Myocyte (in vitro differentiated cells): ENCODE data around the gene FGF7. TPM values are rescaled to one million over a fixed set of nuclear protein-coding genes. Genes with fewer than 3 reads are reported as not detected.
"Not testable (repeated sequence)": the region's sequence is repeated elsewhere in the genome, so short reads cannot be mapped to it uniquely, and the experiment has no call there.

ENCODE experiments used
- DNase-seq: peaks from one replicate; pipeline ENCODE4 v3.0.0-alpha.2; 2012; ENCODE audit warnings: low read depth
- total RNA-seq: library from RNA; depleted of rRNA; stranded (reverse); fragments of >200 nt; gene quantifications from 2 replicates; pipeline ENCODE4 v1.2.3, GENCODE V29; 2014

FGF7 gene
- total RNA-seq, 1 donor from 2014 or later: 69.2 TPM

DNA sequence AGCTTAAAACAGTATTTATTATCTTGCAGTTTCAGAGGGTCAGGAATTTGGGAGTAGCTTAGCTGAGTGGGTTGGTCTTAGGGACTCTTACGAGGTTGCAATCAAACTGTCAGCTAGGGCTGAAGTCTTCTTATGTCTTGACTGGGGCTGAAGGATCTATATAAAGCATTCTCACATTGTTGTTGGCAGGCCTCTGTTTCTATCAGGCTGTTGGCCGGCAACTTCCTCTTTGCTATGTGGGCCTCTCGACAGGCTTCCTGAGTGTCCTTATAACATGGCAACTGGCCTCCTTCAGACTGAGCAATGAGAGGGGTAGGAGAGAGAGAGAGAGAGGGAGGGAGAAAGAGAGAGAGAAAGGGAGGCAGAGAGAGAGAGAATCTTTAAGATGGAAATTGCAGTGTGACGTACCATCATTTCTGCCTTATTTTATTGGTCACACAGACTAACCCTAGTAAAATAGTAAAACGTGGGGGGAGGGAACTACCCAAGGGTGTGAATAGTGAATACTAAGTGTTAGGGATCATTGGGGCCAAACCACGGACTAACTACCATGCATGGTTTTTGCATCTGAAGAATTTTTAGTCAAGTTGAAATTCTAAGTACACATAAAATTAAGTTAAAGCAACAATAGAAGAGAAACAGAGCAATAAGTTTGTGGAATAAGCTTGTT is 16.1 kb downstream of the FGF7 start:
- no peak for DNase-seq

DNA sequence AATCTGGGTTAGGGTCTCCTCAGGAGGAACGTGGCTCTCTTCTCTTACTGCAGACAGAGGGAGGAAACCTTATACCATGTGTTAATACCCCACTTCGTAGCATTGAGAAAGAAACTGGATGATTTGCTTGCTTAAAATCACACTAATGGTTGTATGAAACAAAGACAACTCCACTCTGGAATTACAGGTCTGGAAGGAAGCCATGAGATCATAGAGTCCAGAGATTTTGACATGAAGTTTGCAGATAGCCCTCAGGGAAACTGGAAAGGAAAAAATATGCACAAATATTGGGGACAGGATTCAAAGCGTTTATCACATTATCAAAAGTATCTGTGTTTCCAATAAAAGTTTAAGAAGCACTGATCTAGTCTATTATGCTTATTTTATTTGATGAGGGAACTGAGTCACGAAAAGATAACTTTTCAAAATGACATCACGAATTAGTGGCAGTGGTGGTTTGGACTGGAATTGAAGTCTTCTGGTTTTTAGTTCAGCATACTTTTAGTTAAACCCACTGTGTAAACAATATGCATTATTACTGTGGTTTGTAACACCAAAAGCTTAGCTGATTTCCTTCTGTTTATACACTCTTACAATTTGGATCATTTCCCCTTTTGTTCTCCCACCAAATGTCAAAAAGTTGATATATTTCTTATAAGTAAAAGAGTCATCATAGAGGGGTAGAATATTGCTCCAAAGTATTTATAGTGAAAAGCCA is 16.8 kb downstream of the FGF7 start:
- no peak for DNase-seq

DNA sequence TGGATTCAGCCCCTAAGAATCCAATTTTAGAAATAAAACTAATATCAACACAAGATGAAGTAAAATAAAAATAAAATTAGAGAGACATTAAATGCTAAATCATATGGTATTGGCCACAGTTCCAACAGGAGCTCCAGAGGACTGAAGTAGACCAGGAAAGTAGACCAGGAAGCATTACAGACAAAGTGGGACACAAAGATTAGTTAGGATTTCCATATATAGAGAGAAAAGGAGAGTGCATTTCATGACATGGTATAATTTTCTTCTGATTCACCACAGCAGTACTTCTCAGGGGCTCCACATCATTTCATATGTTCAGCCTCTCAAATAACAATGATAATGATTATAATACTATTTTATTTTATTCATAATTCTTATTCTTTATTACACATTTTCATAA is 18.3 kb downstream of the FGF7 start:
- DNase-seq: no peak

DNA sequence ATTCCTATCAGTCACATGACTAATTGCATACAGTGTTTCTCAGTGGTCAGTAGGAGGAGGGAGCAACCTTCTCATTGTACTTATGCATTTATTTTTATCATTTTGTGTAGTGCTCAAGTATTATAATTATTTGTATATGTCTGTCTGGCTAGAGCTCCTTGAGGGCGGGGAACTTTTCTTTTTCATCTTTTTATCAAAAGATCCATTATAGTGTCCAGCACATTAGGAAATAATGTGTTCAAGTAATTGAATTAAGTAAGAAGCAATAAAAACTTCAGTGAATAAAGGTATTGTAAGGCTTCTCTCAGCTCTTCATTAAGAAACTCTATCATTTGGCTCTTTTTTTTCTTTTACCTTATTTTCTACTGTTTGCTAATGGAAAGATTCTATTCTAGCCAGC is 18.8 kb downstream of the FGF7 start:
- no peak for DNase-seq

DNA sequence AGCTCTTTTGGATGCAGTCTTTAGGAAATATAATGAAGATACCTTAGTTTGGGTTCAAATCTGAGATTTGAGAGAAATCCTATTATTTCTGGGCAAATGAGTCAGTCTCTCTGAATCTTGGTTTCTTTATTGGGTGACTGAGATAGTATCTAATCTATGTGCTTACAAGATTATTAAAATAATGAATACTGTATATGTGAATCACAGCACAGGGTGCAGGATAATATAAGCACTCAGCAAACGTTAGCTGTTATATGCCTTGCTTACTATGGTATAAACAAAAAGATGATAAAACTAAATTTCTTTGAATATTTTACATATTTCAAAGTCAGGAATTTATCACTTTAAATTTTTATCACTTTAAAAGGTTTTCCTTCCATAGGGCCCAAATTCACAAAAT is 29.6 kb downstream of the FGF7 start:
- DNase-seq: no peak

DNA sequence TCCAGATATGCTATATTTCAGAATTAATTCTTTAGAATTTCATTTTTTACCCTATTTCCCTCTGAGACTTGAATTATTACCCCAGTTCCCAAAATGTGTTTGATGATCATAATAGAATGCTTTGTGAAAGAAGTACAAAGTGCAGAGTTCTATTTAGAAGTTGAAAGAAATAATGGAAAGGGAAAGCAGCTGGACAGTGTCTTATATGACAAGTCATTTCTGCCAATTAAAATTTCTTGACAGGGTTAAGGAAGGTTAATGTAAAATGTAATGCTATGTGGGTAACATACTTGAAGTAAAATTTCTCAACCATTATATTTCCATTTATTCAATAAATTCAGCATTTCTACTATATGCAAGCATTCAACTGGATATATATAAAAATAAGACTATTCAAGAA is 33.1 kb downstream of the FGF7 start:
- DNase-seq: no peak

DNA sequence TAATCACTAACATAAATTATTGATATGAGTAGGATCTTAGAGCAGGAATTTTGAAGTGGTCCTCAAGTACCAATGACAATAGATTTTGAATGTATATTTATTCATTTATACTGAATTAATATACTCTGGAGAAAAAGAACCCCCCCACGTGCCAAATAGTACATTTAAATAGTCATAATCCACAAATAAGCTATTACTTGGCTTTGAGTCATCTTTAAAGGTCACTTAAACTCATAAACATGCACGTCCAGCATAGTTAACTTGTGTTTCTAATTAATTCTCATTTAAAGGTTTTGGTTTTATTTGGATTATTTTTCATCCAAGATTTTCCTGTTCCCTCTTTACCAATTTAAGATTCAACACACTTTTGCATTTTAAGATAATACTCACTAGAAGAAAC is 35.1 kb downstream of the FGF7 start:
- DNase-seq: no peak

DNA sequence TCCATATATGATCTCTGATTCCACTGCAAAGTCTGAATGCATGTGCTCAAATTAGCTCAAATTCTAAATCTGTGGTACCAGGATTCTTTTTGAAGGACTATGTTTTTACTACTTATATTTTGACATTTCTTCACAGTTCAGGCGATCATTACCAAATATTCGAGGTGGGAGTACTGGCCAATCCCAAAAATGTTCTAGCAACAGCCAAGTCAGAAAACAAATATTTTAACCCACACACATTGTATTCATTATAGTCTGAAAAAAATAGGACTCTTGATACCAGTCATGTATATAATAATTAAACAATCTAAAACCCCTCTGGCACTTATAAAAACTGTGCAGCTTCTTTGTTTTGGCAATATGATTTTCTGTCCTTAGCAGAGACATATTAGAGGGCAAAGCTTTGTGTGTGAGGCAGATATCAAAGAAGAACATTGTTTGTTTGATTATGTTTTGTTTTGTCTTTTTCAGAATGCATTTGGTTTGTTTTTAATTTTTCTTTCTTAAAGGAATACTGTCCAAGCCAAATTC is 37.4 kb downstream of the FGF7 start:
- no peak for DNase-seq

DNA sequence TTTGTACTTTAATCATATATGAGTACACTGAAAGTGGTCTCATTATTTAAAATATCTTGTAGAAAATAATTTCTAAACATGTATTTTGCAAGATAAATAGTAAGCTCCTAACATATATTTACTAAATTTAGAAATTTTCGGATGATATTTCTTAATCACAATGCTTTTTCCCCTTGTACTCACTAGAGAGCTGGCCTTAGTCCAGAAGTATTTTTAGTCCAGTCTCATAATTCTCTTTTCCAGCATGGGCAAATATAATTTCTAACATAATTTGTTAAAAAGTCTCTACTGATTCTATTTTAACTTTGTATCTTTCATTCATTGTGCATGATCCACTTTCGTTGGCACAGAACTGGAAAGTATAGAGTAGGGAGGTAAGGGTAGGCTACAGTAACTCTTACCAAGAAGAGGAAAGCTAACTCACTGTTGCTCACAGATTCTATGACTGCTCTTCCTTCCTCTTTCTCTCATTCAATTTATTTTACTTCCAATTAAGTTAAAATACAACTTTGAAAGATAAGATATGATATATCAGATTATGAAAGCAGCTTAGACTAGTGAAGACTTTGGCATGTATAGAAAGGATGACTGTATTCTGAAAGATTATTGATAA is 39.3 kb downstream of the FGF7 start:
- DNase-seq: no peak

DNA sequence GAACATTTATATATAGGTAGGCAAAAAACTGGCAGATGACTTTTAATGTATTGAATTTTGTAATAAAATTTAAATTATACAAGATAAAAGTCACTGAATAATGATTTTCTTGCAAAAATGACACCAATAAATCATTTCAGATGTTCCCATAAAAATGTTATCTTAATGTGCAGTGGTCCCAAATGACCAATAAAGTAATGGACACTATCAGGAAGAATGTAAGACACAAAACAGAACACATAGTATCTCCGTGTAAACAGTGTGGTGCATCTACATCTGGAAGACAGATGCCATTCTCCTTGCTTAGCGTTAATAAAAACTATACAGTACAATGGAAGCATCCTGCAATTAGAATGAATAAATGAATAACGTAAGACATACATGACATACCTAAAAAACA is 41.5 kb downstream of the FGF7 start:
- DNase-seq: no peak

DNA sequence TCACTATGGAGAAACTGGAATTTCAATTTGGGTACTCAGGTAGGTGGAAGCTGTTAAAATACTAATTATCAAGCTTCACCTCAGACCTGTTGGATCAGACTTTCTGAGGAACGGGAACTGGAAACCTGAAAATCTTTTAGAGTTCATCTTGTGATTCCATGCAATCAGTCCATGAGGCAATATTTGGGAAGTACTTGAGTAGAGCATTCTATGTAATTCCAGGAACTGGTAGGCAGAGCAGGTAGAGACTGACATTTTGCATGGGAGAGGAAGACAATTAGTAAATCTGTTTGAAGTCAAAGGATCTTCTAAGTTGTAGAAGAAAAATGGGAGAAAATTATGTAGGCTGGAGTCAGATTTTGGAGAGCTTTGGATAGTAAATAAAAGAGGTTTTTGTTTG is 43.1 kb downstream of the FGF7 start:
- no peak for DNase-seq

DNA sequence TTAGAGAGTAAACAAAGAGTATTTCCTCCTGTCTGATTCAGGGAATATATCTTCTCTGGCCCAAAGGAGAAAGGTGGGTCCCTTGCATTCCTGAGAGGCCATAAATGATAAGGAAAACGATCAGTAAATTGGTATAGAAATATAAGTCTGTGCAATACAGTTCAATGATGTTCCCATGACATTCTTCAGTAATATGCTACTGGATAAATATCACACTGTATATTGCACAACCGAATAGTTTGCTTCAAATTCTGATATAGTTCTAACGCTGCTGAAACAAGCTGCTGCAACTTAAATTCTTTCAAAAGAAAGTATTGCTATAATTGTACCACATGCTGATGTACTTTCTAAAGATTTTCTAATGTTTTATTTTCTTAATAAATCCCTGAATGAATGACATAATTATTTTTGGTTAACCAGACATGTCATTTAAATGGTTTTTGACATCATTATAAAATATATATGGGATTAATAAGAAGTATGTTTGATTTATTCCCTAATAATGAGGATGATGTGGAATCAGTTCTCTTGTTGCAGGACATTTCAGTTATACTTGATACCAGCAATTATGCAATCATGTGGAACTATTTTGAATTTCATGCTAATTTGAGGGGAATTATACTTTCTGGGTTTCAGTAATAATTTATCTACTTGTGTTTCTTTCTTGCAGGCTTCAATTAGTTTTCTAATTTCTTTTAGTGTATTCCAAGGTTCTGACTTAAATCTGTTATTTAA is 44.9 kb downstream of the FGF7 start:
- no peak for DNase-seq

DNA sequence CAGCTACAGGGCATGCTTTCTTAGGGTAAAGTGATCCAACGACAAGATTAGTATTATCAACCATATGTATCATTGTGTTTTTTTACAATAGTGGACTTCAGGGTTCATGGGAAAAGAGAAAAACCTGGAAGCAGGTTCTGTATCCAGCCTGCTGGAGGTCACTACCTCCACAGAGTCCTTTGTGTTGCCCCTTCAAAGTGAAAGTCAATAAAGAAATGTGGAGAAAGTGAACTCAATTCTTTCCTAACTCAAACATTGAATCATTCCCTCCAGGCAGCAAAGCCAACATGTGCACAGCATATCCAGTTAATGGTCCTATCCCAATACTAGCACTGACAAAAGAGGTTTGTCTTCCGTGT is 45.4 kb downstream of the FGF7 start:
- DNase-seq: no peak

DNA sequence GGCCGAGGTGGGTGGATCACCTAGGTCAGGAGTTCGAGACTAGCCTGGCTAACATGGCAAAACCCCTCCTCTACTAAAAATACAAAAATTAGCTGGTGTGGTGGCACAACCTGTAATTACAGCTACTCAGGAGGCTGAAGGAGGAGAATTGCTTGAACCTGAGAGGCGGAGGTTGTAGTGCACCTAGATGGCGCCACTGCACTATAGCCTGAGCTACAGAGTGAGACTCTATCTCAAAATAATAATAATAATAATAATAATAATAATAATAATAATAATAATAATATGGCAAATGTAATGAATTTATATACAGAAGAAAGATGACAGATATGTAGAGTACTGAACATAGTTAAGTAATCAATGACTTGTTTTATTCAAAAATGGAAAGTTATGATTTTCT is 48.2 kb downstream of the FGF7 start:
- not testable (repeated sequence) for DNase-seq

DNA sequence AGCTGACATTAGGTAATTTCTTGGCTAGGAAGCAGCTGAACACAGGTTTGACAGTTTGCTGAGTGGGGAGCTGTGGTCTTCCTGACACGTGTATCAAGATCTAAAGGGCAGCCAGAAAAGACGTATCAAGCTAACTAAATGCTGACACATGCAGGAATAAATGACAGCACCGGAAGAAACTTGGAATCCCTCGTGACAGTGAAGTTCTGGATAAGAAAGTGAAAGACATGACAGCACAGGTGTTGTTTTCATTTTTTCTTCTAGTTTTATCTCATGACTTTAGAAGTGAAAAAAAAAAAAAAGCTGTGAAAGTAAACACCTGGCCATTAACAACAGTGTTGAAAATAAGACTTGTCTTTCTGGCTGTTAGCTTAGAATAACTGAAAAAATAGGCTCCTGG is 48.7 kb downstream of the FGF7 start:
- peak; percentile 35 for DNase-seq

DNA sequence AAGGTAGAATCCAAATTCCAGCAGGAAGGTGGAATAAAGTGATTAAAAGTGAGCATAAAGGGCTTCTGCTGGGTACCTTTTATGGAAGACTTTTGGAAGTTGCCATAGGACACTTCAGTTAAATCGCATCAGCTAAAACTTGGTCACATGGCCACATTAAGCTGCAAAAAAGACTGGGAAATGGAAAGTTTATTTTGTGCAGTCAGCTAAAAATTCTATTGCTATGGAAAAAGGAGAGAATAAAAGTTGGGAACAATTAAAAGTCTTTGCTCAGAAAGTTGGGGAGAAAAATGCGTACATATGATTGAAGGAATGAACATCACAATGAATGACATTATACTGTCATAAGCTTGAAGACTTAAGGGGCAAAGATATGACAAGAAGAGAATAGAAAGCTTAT is 49.3 kb downstream of the FGF7 start:
- DNase-seq: no peak

DNA sequence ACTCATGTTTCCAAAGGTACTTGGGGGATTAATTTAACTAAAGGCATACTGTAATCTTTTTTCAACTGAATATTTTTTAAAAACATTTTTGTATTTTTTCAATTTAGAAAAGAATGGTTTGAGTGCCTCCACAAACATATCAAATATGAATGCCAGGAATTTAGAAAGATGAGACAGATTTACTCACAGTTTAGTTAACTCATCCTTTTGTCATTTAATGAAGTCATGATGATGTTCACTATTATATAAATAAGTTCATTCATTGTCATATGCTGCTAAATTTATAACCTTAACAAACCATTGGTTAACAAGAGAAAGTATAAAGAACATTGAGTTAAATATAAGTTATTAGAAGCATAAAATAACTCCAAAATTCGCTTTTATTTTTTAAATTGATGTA is 50.0 kb downstream of the FGF7 start:
- no peak for DNase-seq

DNA sequence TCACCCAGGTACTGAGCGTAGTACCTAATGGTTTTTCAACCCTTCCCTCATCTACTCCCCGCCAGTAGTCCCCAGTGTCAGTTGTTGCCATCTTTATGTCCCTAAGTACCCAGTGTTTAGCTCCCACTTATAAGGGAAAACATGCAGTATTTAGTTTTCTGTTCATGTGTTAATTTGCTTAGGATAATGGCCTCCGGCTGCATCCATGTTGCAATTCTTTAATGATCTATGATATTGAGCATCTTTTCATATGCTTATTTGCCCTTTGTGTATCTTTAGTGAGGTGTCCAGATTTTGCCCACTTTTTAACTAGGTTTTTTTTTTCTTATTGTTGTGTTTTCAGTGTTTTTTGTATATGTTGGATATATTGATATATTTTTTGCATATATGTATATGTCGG is 55.0 kb downstream of the FGF7 start:
- DNase-seq: not testable (repeated sequence)

DNA sequence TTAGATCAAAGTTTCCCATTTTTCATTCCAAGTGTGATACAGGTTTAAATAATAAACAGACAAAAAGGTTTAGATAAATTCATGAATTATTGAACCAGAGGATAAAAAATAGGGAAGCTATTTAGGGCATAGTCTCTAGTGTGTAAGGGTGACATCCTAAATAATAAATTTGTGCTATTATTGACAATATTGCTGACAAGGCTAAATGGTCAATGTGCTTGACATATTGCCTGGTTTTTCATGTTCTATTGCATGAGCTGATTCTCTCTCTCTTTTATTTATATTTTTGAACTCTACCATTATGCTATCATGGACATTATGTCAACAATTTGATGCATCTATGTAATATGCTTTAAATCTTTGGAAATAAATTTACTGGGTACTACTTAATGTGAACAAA is 55.9 kb downstream of the FGF7 start:
- not testable (repeated sequence) for DNase-seq

DNA sequence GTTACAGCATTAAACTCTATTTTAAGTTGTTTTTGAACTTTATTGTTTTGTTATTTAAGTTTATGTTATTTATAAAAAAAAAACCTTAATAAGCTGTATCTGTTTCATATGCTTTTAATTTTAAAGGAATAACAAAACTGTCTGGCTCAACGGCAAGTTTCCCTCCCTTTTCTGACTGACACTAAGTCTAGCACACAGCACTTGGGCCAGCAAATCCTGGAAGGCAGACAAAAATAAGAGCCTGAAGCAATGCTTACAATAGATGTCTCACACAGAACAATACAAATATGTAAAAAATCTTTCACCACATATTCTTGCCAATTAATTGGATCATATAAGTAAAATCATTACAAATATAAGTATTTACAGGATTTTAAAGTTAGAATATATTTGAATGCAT is 62.4 kb downstream of the FGF7 start:
- not testable (repeated sequence) for DNase-seq

DNA sequence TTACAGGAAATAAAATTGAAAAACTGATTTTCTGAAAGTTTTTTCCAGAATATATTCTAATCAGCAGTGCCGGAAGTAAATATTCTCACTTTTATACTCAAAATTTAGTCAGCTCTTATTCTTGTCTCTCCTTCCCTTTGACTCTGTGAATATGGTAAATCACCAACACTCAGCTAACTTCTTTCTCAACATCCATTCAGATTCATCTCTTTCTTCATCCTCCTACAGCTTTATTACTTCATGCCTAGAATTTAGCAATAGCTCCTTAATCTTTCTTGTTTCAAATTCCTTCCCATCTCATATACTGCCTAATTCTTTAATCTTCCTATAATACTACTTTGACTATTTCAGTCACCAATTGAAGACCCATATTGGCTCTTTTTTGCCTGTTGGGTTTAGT is 67.9 kb downstream of the FGF7 start:
- DNase-seq: no peak

DNA sequence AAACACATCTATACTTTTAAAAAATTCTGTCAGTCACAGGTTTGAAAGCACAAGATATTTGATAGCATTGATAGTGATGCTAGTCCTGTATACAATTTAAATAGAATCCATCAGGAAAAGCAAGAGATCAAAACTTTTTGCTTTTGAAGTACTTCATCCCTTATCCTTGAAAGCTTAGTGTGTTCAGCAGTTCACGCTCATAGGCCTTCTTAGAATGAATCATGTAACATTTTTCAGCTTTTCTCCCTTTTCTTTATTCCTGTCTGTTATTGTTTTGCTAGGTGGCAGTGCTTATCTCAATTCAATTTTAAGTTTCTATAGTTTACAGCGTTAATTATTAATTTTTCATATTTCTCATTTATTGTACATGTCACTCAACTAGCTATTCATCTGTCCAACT is 69.1 kb downstream of the FGF7 start:
- no peak for DNase-seq
